Stimulated activated CD4-positive, alpha-beta T cell treated with anti-CD3 and anti-CD28 coated beads, TNF-alpha, amount 100 ng/mL, for 4 hours (primary cell): ENCODE results near the gene BEST2.

Experiments
- DNase-seq, 3 experiments: peaks; one replicate each; pipeline ENCODE4 v3.0.0-alpha.2; 2020; ENCODE audit warnings: low read depth in 3 of 3

Gene BEST2

DNA sequence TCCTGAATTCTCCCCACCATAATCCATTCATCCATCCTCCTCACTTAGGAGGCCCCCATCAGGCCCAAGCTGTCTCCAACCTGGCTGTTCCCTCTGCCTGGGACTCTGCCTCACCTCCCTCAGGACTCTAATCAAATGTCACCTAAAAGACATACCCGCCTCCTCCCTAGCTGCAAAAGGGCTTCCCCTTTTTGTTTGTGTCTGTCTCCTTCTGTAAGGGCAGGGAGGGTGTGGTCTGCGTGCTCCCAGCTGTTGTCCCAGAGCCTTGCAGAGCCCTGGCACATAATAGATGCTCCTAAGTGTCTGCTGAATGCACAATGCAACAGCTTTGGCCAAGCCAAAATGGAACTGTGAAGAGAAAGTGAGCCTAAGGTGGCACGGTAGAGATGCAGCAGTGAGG, 21.5 kb upstream of the BEST2 start:
- no peak for DNase-seq

DNA sequence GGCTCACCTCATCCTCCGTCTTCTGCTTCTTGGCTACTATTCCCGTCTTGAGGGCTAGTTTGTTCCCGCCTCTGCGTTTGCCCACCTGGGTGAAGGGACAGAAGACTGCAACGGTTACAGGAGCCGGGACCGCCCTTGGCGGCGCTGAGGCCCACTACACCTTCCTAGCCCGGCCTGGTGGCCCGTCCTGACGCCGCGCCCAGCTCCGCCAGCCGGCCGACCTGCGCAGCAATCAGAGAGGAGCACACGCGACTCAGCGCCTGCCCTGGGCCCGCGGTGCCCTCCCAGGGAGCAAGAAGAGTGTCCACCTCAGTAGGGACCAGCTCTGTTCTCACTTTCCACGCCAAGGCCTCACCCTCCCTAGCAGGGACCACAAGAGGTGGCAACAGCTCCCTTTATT, 20.3 kb upstream of the BEST2 start:
- DNase-seq, result no peak

DNA sequence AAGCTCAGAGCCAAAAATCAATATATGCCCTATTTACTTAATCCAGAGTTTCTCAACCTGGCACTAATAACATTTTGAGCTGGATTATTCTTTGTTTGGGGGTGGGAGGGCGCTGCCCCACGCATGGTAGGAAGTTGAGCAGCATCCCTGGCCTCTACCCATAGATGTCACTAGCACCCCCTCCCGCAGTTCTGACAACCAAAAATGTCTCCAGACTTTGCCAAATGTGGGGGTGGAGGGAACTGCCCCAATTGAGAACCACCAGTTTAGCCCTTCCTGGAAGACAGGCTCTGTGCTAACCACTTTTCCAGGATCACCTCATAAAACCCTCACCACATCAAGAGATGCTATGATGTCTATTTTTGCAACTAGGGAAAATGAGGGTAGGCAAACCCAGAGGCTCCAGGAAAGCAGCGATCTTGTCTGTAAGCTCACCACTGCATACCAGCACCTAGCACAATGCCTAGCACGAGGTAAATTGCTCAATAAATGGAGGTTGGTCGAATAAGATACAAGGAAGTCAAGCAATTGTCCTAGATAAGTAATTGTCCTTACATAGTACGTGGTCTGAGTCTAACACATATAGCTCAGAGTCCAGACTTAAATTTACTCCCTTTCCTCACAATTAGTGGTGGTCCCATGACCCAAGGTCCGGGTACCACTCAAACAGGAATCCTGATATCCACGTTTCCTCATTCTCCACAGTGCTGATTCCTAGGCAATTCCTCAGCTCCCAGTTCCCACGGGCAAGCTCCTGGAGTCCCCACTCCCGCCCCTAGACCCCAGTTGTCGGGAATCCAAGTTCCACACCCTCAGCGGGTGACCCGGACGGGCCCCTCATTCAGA, 18.0 kb upstream of the BEST2 start:
- DNase-seq, result no peak

DNA sequence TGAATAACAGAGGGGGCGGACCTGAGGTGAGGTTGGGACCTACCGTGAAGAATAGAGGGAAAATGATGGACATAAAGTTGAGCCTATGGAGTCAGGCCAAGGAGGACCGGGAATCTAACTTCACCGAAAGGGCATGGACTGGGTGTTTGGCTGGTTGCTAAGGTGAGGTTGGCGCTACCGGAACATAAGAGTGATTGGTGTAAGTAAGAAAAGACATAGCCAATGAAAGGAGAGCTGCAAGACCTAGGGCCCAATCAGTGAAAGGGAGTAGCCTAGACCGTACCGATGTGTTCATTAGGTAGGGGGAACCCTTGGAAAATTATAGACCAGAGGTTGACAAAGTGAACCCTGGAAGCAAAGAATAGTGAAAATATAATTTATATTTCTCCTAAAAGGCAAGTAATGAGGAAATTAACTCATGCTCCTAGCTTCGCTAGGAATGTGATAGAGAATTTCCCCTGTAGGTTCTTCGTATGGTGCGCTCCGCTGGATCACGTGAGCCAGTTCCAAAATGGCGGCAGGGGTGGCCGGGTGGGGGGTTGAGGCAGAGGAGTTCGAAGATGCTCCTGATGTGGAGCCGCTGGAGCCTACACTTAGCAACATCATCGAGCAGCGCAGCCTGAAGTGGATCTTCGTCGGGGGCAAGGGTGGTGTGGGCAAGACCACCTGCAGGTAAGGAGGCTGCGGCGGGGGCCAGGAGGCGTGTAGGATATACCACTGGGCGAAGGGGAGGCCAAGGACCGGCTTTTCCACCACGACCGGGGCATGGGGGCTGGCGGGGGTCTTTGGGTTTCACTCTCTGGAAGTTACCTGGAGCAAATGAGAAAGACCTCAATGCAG, 14.4 kb upstream of the BEST2 start, which contains the start of gene GET3:
Gene GET3 (plus strand): TSS at position 503 of the 840 bp plus-strand sequence. CDS start 9 bp downstream, at position 512.
- peak in 2 of 3 experiments; percentile 57 to 60 for DNase-seq

DNA sequence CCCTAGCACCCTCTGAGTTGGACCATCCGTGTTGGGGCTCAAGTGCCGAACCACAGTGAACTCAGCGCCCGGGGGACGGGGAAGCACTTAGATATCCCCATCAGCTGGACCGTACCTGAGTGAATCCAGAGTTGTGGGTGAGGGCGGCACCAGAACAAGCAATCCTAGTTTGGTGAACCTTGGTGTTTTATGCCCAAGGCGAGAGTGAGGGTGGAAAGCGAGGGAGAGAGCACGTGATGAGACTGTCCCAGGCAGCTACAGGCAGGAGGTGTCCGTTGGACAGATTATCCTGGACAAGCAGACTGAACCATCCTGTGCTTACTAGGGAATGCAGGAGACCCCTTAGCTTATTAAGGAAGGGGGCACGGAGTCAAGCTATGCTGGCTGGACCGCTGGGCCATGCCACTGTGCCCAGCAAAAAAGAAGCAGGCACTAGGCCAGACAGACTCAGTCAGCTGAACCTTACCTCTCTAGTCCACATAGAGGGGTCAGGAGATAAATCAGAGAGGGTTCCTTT, 13.7 kb upstream of the BEST2 start:
- no peak for DNase-seq

DNA sequence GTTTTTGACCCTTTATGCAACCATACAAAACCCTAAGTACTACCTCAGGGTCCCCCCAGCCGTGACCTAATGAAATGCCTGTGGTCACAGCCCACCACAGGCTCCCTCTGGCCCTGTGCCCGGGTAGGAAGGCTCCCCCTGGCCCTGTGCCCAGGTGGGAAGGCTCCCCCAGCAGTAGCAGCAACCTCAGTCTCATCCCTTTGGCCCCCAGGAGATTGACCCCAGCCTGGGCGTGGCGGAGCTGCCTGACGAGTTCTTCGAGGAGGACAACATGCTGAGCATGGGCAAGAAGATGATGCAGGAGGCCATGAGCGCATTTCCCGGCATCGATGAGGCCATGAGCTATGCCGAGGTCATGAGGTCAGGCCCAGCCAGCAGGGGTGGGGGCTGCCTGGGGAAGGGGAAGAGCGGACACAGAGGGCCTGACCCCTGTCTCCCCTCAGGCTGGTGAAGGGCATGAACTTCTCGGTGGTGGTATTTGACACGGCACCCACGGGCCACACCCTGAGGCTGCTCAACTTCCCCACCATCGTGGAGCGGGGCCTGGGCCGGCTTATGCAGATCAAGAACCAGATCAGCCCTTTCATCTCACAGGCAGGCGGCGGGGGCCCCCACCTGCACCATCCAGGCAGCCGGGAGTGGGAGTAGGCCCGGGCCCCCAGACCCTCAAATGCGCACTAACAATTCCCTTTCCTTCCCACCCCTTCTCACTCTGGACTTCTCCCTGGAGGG, 6.3 kb upstream of the BEST2 start:
- DNase-seq, result no peak

DNA sequence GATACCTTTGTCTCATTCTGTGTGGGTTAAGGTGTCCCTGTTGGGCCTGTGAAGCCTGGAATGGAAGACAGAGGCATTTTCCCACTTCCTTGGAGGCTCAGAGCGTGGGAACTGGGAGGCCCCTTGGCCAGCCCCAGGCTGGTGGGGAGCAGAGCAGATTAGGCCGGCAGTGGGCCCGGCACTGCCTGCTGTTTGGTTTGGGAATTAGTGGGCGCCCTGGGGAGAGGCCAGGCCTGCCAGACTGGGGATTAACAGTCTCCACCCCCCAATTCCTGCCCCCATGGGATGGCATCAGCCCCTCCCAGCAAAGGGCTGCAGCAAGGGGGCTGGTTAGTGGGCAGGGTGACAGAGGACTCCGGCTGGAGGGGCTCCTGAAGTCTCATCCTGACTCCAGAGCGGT, 3.1 kb upstream of the BEST2 start:
- DNase-seq, result no peak

DNA sequence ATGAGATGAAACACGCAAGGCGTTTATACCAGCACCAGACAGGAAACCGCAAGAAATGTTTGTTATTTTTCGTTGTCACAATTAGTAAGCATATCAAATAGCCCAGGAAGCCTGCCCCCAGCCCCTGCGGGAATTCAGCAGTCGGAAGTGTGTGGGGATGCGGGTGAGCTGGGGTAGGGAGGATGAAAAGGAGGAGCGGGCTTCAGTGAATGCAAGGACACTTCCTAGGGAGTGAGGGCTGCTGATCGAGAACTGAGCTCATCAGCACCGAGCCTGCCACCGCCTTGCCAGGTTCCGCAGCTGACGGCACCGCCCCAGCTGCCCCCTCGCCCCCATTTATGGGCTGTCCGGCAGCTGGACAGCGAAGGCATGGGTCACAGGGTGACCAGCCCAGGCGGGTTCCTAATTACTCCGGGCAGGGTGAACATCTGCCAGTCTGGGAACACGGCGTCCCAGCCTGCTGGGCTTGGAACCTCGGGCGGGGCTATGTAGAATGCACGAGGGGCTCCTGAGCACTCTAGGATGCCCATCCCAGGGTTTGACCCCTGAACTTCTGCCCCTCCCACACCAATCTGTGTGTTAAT, 1.6 kb upstream of the BEST2 start:
- DNase-seq, result no peak

DNA sequence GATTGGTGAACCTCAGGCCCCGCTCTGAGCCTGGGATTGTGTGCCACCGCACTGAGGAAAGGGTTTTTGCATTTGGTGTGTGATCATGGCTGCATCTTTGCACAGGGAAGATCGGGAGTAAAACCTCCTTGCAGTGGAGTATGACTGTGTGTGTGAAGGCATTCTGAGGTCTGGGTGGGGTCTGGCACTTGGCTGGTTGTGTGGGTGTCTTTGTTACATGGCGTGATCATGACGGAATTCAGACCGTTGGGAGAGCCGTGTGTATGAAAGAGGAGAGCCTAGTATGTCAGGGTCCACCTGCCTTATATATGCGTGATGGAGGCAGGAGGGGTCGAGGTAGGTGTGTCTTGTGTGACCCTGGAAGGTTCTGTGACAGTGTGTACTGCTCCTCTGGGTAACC, 740 bp upstream of the BEST2 start:
- no peak for DNase-seq

DNA sequence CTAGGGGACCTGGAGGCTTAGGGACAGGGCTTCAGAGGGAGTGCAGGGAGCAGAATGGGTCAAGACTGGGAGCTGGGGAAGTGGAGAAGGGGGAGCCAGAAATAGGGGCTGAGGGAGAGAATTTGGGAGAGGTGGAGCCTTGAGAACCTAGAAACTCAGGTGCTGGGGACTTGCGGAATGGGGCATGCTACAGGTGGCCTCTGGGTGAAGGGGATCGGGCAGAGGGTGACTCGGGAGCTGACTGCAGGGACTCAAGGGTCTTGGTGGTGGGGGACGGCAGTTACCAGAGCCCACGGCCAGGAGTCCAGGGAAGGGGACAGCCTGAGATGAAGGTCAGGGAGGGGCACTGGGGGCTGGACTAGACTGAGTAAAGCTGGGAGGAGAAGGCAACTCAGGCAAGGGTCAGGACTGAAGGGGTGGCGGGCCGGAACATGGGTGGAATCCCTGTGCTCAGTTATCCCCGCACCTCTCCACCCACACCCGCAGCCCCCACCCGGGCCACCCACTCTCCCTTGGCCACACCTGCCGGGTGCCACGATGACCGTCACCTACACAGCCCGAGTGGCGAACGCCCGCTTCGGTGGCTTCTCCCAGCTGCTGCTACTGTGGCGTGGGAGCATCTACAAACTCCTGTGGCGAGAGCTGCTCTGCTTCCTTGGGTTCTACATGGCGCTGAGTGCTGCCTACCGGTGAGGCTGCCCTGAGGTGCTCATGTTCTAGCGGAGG, 628 bp downstream of the BEST2 start:
- DNase-seq, result no peak

DNA sequence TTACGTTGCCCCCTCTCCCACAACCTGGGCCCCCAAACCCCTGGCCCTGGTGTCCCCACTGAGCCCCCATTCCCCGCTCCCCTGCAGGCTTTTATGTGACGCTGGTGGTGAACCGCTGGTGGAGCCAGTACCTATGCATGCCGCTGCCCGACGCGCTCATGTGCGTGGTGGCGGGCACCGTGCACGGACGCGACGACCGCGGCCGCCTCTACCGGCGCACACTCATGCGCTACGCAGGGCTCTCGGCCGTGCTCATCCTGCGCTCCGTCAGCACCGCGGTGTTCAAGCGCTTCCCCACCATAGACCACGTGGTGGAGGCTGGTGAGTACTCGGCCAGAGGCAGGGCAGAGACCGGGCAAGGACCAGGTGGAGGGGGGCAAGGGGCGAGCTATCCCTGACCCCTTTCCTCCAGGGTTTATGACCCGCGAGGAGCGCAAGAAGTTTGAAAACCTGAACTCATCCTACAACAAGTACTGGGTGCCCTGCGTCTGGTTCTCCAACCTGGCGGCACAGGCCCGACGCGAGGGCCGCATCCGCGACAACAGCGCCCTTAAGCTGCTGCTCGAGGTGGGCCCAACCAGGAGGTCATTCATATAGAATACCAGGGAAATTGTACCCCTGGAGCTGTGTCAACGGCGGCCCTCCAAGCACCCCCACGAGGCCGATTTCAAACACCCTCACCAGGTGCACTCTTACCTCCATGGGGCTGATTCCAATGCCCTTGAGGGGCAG, 3.0 kb downstream of the BEST2 start:
- no peak for DNase-seq

DNA sequence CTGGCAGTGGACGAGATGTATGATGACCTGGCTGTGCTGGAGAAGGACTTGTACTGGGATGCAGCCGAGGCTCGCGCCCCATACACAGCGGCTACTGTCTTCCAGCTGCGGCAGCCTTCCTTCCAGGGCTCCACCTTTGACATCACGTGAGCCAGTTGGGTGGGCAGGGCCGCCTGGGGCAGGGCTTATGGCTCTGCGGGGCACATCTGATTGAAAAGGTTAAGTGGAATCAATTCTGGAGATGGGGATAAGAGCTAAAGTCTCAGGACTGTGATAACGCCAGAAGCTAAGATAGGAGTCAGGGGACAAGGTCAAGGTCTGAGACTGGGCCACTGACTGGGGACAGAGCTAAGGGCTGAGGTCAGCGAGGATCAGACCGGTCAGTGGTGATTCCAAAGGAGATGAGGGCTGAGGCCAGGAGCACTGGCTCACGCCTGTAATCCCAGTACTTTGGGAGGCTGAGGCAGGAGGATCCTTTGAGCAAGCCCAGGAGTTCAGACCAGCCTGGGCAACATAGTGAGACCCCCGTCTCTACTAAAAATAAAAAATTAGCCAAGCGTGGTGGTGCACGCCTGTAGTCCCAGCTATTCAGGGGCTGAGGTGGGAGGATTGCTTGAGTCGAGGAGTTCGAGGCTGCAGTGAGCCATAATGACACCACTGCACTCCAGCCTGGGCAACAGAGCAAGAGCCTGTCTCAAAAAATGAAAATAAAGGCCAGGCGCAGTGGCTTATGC, 4.7 kb downstream of the BEST2 start:
- no peak for DNase-seq

DNA sequence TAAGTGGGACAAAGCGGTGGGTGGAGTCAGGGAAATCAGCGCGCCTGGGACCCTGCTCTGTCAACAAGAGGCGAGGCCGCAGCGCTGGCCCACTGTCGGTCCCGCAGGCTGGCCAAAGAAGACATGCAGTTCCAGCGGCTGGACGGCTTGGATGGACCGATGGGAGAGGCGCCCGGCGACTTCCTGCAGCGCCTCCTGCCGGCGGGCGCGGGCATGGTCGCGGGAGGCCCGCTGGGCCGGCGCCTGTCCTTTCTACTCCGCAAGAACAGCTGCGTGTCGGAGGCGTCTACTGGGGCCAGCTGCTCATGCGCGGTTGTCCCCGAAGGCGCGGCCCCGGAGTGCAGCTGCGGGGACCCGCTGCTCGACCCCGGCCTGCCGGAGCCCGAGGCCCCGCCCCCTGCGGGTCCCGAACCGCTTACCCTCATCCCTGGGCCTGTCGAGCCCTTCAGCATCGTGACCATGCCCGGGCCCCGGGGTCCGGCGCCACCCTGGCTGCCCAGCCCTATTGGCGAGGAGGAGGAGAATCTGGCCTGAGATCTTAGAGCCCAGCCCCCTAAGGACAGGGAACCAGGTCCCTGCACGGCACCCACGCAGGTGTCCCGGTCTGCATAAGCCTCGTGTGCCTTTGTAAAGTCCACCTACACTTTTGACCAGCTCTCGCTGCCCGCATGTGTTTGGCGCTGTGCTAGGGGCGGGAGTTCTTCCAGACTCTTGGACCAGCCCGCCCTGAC, 6.1 kb downstream of the BEST2 start:
- peak in 2 of 3 experiments; percentile 31 to 37 for DNase-seq

DNA sequence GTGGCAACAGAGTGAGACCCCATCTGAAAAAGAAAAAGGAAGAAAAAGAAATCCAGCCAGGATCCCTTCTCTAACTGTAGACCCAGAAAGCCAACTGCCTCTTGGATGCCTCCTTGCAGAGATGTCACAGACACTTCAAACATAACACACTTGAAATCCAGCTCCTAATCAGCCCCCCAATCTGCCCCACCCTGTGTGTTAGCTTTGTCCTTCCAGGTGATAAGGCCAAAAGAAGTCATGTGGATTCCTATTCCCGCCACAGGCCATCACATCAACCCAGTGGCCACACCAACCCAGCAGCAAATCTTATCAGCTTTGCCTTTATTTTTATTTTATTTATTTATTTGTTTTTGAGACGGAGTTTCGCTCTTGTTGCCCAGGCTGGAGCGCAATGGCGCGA, 8.1 kb downstream of the BEST2 start:
- no peak for DNase-seq

DNA sequence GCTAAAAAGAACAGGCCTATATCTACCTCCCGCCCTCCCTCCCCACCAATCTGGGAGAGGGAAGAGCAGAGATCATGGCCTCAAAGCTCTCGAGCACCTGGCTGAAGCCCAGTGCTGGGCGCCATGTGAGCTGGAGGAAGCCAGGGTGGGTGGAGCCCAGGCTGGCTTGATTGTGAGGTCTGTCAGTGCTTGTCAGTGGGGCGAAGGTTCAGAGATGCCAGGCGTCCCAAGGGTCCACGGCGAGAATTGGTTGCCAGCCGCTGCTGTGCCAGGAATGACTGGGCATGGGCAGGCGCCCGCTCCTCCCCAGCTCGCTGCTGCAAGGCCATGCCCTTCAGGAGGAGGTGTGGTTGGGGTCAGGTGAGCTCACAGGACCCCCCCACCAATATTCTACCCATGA, 11.5 kb downstream of the BEST2 start:
- no peak for DNase-seq

DNA sequence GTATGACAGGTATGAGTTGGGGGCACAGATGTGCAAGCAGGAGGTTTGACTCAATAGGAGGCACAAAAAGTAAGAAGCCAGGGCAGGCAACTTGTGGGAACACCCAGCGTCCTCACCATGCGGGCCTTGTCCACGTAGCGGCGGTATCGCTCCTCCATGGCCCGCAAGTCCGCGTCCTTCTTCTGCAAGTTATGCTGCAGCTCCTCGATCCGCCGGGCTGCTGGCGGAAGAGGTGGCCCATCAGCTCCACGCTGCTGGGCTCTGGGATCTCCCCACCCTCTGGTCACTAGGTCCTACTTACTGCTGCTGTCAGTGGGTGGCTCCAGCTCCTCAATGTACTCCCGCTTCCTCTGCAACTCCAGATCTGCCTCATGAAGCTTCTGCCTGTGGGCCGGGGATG, 13.1 kb downstream of the BEST2 start:
- no peak for DNase-seq

DNA sequence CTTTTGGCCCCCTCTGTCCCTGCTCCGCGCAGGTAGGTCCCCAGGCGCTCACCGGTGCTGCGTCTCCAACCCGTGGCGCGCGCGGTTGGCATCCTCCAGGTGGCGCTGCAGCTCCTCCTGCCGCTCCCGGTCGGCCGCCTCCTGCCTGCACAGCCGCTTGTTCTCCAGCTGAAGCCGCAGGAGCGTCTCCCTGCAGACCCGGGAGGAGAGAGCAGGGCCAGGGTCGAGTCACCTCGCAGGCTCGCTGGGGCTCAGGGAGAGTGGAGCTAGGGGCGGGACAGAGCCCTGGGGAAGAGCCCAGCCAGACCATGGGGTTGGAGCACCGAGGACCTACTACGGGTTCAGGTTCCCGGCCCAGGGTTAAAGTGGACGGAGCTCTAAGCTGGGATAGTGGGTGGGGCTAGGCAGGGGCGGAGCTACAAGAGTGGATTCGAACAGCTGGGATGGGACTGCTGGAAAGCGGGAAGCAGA, 14.5 kb downstream of the BEST2 start:
- peak in 2 of 3 experiments; percentile 55 to 58 for DNase-seq

DNA sequence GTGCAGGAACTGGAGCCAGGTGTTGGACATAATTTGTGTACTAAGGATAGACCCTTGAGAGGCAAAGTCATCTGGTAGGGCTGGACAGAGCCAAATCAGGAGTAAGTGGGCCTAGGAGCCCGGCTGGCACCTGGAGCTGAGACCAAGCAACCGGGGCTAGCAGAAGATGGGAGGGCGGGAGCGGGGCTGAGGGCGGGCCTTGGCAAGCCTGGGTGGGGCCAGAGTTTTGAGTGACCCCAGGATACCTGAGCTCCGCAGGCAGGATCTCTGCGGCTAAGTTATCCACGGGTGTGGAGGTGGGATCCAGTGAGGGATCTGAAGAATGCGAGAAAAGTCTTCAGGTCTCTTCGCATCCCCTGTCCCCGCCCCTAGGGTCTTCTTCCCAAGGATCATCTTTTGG, 15.6 kb downstream of the BEST2 start:
- no peak for DNase-seq

DNA sequence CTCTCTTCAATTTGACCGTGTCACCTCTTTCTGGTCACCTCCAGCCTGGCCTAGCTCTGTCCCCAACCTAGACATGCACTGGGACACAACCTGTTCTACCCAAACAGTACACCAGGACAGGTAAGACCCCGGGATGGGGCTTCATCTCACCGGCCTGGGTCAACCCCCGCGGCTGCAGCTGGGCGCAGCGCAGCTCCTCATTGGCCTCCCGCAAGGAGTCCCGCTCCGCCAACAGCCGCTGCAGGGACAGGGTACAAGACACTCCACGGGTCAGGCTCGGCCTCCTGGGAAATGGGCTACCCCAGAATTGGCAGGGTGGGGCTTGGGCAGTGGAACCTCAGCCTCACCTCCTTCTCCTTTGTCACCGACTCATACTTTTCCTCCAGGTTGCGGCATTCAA, 16.1 kb downstream of the BEST2 start:
- DNase-seq, result no peak
